GM12801 (cell line): ENCODE data around the gene PLCZ1.

Experiments used
- TF ChIP-seq, protein P1 (sequence below): IDR thresholded peaks from one replicate; pipeline ENCODE4 v1.5.1; 2011; ENCODE audit warnings: control low read depth; ENCODE audit not compliant: insufficient read length; ENCODE audit errors: extremely low read depth

Gene PLCZ1

DNA sequence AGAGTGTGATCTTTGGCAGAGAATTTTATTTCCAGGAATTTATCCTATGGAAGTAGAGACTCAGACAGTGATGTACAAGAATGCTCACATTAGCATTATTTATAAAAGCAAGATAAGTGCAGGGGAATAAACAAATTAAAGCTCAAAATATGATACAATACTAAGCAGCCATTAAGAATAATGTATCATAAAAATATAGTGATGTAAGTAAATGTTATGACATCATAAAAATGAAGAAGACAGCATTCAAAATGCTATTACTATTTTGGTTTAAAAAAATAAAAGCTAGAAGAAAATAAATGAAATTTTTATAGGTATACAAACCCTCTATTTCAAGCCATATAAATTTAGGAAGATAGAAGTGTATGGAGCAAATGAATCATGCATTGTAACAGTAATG is 17.1 kb downstream of the PLCZ1 start:
- TF ChIP-seq, protein P1, sequence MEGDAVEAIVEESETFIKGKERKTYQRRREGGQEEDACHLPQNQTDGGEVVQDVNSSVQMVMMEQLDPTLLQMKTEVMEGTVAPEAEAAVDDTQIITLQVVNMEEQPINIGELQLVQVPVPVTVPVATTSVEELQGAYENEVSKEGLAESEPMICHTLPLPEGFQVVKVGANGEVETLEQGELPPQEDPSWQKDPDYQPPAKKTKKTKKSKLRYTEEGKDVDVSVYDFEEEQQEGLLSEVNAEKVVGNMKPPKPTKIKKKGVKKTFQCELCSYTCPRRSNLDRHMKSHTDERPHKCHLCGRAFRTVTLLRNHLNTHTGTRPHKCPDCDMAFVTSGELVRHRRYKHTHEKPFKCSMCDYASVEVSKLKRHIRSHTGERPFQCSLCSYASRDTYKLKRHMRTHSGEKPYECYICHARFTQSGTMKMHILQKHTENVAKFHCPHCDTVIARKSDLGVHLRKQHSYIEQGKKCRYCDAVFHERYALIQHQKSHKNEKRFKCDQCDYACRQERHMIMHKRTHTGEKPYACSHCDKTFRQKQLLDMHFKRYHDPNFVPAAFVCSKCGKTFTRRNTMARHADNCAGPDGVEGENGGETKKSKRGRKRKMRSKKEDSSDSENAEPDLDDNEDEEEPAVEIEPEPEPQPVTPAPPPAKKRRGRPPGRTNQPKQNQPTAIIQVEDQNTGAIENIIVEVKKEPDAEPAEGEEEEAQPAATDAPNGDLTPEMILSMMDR = no peak

GRCh38 chr12:18719922-18720510 is 17.8 kb downstream of the PLCZ1 start:
- TF ChIP-seq, protein P1 = no peak

DNA sequence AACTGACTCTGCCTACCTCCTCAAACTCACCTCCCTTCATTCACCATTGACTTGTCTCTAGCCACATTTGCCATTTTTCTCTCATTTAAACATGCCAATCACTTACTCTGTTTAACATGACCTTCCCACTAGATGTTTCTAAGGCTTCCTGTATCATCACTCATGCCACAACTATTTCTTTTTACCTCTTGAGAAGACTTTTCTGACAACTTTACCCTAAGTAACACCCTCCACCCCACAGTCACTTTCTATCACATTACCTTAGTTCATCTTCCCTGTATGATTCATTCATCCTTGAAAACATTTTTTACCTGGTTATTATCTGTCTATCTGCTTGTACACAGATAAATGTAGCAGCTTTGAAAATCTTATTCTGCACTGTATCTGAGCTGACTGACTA is 19.4 kb downstream of the PLCZ1 start:
- TF ChIP-seq, protein P1 = no peak

DNA sequence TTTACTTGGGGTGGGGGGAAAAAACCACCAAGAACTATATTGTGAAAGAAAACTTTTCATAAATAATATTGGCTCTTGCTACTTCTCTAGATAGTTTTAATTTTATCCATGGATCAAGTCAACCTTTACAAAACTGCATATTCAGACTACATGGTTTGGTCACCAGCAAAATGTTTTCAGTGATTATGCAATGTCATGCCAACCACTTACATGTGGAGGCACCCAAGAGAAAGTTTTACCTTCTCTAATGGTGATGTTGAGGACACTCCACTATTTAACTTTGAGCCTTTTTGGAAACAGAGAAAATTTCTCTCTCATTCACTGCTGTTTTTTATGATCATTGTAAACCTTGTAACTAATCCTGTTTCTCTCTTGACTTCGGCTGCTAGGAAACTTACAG is 21.6 kb downstream of the PLCZ1 start:
- TF ChIP-seq, protein P1 = no peak

DNA sequence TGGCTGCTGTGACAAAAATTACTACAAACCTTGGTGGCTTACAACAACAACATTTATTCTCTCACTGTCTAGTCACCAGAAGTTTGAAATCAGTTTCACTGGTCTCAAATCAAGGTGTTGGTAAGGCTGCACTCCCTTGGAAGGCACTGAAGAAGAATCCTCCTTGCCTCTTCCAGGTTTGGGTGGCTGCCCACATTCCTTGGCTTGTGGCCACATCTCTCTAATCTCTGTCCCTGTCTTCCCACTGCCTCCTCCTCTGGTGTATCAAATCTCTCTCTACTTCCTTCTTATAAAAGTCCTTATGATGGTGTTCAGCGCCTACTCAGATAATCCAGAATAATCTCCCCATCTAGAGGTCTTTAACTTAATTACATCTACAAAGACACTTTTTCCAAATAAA is 31.0 kb downstream of the PLCZ1 start:
- TF ChIP-seq, protein P1 = no peak

DNA sequence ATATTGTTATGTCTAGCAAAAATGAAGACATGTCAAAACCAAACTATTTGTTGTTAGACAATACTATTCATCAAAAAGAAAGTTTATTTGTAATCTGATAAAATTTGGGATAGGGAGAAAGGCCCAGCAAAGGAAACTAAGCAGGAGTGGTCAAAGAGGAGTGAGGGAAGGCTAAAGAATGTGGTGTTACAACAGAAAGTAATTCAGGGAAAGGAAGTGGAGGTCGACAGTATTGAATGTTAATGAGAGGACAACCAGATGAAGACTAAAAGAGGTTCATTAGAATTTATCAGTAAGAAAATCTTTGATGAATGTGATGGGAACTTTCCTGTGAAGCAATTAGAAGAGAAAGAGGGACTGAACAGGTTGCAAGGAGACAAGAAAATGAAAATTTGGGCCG is 33.9 kb downstream of the PLCZ1 start:
- TF ChIP-seq, protein P1 = no peak

DNA sequence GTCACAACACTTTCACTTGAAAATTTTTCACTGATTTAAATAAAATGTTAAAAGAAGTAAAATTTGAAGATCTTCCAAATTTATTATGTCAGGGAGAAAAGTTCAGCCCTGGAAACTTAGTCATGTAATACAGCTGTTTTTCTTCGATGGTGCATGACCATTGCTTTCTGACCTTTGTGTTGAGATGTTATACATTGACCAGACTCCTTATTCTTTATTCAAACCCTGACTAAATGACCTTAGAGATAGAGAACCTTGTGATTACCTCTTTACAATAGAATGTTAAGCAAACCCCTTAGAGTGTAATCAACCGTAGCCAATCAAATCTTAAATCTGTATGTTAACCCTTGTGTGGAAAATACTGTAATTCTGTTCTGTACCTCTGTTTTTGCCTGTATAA is 34.5 kb downstream of the PLCZ1 start:
- TF ChIP-seq, protein P1 = no peak

- TF ChIP-seq, protein P1 = no peak
Measured at GRCh38 chr12:18700271-18700670, 37.5 kb downstream of the PLCZ1 start.
